ENCODE results near the gene LRRC41. TPM values are rescaled to one million over a fixed set of nuclear protein-coding genes. Genes with fewer than 3 reads are reported as not detected.

LRRC41 gene
- total and polyA plus RNA-seq, 8 donors: 21.6 to 110 (median 42.7) TPM

DNA sequence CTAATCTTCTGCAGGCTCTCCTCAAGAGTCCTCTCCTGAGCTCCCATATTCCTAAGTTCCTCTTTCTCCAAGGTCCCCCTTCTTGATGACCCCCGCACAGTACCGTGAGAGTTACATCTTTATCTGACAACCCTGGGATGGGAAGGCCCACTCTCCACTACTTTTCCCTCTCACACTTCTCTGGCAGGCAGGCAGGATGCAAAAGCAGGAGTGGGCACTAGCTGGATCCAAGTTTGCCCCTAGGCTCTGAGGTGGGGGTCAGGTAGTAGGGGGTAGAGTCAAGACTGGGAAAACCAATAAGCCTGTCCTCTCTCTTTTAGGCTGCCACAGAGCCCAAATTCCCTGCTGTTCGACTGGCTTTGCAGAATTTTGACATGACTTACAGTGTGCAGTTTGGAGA lies 41.1 kb upstream of the LRRC41 start:
- Histone ChIP-seq H3K27me3 (no peaks in the 10 kb centered on the region), H3K9me3 (no peaks in the 10 kb centered on the region), H3K4me1 (peaks cover 19 to 39% (median 23%) of the 10 kb centered on the region in 4 donors), H3K27ac (peak overlapping the region in 1 of 5 donors; percentile 99), H3K4me3 (no peak overlapping the region), H3K36me3 (peaks cover 27 to 66% (median 60%) of the 10 kb centered on the region in 4 donors)
- 81 to 96% (median 93%) methylated on average over 3 of the region's 3 CpGs for WGBS, 5 donors
- DNase-seq: no peak
- TF ChIP-seq POLR2AphosphoS5 (IDR thresholded peaks at IDR 0.05) (no peak), POLR2A (IDR thresholded peaks at IDR 0.05) (no peak), EP300 (IDR thresholded peaks at IDR 0.05) (no peak)
- TF ChIP-seq, protein P1, sequence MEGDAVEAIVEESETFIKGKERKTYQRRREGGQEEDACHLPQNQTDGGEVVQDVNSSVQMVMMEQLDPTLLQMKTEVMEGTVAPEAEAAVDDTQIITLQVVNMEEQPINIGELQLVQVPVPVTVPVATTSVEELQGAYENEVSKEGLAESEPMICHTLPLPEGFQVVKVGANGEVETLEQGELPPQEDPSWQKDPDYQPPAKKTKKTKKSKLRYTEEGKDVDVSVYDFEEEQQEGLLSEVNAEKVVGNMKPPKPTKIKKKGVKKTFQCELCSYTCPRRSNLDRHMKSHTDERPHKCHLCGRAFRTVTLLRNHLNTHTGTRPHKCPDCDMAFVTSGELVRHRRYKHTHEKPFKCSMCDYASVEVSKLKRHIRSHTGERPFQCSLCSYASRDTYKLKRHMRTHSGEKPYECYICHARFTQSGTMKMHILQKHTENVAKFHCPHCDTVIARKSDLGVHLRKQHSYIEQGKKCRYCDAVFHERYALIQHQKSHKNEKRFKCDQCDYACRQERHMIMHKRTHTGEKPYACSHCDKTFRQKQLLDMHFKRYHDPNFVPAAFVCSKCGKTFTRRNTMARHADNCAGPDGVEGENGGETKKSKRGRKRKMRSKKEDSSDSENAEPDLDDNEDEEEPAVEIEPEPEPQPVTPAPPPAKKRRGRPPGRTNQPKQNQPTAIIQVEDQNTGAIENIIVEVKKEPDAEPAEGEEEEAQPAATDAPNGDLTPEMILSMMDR (IDR thresholded peaks at IDR 0.05): no peak
- intact Hi-C loops (cut with DNase I; ENCODE audit: low total_unique reads): loop anchor here (5.0 kb wide), 1 partner anchor 37 kb away; no protein-coding TSS in a partner anchor

- H3K27me3 ChIP-seq: no peaks in the 10 kb centered on the region
- peak overlapping the region in 1 of 5 donors; percentile 99 for H3K27ac ChIP-seq
- intact Hi-C loops (cut with DNase I; ENCODE audit: low total_unique reads): loop anchor here (5.0 kb wide), 1 partner anchor 36 kb away; no protein-coding TSS in a partner anchor
- no peaks in the 10 kb centered on the region for H3K9me3 ChIP-seq
- H3K36me3 ChIP-seq: peaks cover 19 to 58% (median 52%) of the 10 kb centered on the region in 4 donors
- TF ChIP-seq EP300 (IDR thresholded peaks at IDR 0.05) (no peak), POLR2A (IDR thresholded peaks at IDR 0.05) (no peak)
- TF ChIP-seq, protein P1 (IDR thresholded peaks at IDR 0.05): no peak
- no peak for DNase-seq
- no peak overlapping the region for H3K4me3 ChIP-seq
- peaks cover 19 to 43% (median 24%) of the 10 kb centered on the region in 4 donors for H3K4me1 ChIP-seq
- 75 to 95% (median 89%) methylated on average over 4 of the region's 4 CpGs for WGBS, 5 donors
Observed at GRCh38 chr1:46343705-46344104, 40.3 kb upstream of the LRRC41 start.

- 88 to 94% (median 90%) methylated on average over 4 of the region's 4 CpGs for WGBS, 5 donors
- Histone ChIP-seq H3K4me1 (peaks cover 19 to 42% (median 24%) of the 10 kb centered on the region in 4 donors), H3K9me3 (no peaks in the 10 kb centered on the region), H3K4me3 (no peak overlapping the region), H3K36me3 (peaks cover 19 to 57% (median 51%) of the 10 kb centered on the region in 4 donors), H3K27me3 (no peaks in the 10 kb centered on the region), H3K27ac (peak overlapping the region in 1 of 5 donors; percentile 99)
- intact Hi-C loops (cut with DNase I; ENCODE audit: low total_unique reads): loop anchor here (5.0 kb wide), 1 partner anchor 36 kb away; no protein-coding TSS in a partner anchor
- no peak for TF ChIP-seq POLR2A (IDR thresholded peaks at IDR 0.05)
- no peak for TF ChIP-seq POLR2AphosphoS5 (IDR thresholded peaks at IDR 0.05)
- TF ChIP-seq, protein P1 (IDR thresholded peaks at IDR 0.05): no peak
- TF ChIP-seq EP300 (IDR thresholded peaks at IDR 0.05): no peak
- DNase-seq: no peak
Observed at GRCh38 chr1:46343351-46343695, 39.9 kb upstream of the LRRC41 start.

DNA sequence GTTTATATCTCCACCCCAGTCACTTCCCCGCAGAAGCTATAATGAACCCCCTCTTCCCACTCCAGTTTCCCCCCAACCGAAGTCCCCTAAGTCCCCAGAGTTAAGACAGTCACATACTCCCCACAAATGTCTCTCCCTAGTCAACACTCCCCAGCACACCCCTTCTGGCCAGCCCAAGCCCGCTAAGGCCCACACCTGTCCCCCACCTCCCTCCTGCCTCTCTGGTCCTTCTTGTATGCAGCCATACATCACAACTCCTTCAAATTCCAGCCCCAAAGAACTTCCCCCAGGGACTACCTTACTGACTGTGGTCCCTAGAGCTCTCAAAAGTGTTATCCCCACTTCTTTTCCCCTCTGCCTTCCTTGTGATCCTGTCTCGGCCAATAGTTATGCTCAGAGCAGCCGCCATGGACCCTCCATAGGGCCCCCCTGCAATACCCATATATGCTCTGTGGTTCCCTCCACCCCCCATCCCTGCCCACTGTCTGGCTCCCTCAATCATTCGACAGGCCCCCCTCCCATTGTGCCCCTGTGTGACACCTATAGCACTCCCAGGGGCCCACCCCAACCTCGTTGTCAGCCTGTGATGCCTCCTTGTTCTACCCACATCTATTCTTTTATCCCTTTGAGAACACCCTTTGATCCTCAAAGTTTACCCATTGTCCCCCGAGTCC lies 39.4 kb upstream of the LRRC41 start:
- Histone ChIP-seq H3K4me1 (peaks cover 14 to 37% (median 21%) of the 10 kb centered on the region in 4 donors), H3K4me3 (no peak overlapping the region), H3K27ac (peak overlapping the region in 3 of 5 donors; percentile 3 to 99 (median 14)), H3K9me3 (no peaks in the 10 kb centered on the region), H3K27me3 (no peaks in the 10 kb centered on the region), H3K36me3 (peaks cover 19 to 56% (median 50%) of the 10 kb centered on the region in 4 donors)
- TF ChIP-seq, protein P1 (IDR thresholded peaks at IDR 0.05): no peak
- TF ChIP-seq POLR2AphosphoS5 (IDR thresholded peaks at IDR 0.05): no peak
- TF ChIP-seq POLR2A (IDR thresholded peaks at IDR 0.05): no peak
- no peak for TF ChIP-seq EP300 (IDR thresholded peaks at IDR 0.05)
- 76 to 91% (median 85%) methylated on average over 8 of the region's 8 CpGs for WGBS, 5 donors
- DNase-seq: no peak
- intact Hi-C loops (cut with DNase I; ENCODE audit: low total_unique reads): loop anchor here (5.0 kb wide), 1 partner anchor 36 kb away; no protein-coding TSS in a partner anchor
